Omental fat pad (tissue), 4 donors: ENCODE measurements around the gene DDB1. TPM values are rescaled to one million over a fixed set of nuclear protein-coding genes. Genes with fewer than 3 reads are reported as not detected.

Experiments
- ATAC-seq: fragments of 150-250 bp; one replicate; pipeline ENCODE4 v1.9.1; 2016; ENCODE audit warnings: mild to moderate bottlenecking, moderate library complexity; ENCODE audit not compliant: low FRiP score
- DNase-seq: peaks from one replicate; pipeline ENCODE4 v3.0.0-alpha.2; 2019; ENCODE audit warnings: low spot score
- CTCF ChIP-seq, 3 donors: fragments of 450-650 bp; IDR thresholded peaks; one replicate each; pipeline ENCODE4 v1.5.1; 2016 to 2017; ENCODE audit warnings: antibody characterized with exemption in 3 of 3, mild to moderate bottlenecking in 3 of 3, moderate library complexity in 2 of 3
- total RNA-seq, 4 donors: library from RNA; depleted of rRNA; stranded (reverse); fragments of >200 nt; gene quantifications; one replicate each; pipeline ENCODE4 v1.1.0, GENCODE V29; 2016

DDB1 gene
- total RNA-seq: 100 to 1,000 TPM; 127 to 182 (median 155) TPM

GRCh38 chr11:61332797-61333549 is at the start of gene DDB1, which contains the start of gene TKFC:
Gene DDB1, minus strand, starts transcription at chr11:61333105. Its CDS starts 137 bp downstream, at chr11:61332968.
Gene TKFC, plus strand, starts transcription at chr11:61333228. Its CDS starts 1,501 bp downstream, at chr11:61334729.
- TF ChIP-seq CTCF (IDR thresholded peaks at IDR 0.05): no peak
- ATAC-seq (peak; percentile 95), DNase-seq (peak; percentile 86)

GRCh38 chr11:61380884-61381283 is 48.0 kb upstream of the DDB1 start:
- no peak for ATAC-seq
- no peak for TF ChIP-seq CTCF (IDR thresholded peaks at IDR 0.05)
- no peak for DNase-seq

DNA sequence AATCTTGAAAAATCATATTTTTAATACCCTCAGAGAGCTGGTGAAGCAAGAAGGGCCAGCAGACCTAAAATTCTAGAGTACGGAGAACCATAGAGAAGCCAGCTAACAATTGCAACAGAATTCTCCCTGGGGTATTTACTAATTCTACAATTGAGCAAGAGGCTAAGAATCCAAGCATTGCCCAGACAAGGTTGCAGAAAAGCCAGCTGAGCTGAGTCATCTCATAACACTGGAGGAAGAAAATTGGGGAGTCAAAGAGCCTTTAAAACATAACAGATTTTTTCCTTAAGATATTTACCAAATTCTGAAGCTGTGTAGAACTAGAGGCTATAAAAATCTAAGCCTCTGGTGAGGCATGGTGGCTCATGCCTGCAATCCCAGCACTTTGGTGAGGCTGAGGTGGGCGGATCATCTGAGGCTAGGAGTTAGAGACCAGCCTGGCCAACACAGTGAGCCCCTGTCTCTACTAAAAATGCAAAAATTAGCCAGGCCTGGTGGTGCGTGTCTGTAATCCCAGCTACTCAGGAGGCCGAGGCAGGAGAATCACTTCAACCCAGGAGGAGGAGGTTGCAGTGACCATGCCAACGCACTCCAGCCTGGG is 45.9 kb upstream of the DDB1 start:
- ATAC-seq (peak; percentile 88), DNase-seq (no peak)
- TF ChIP-seq CTCF (IDR thresholded peaks at IDR 0.05): no peak

- no peak for ATAC-seq
- TF ChIP-seq CTCF (IDR thresholded peaks at IDR 0.05): no peak
- no peak for DNase-seq
Measured at GRCh38 chr11:61377461-61378160, 44.7 kb upstream of the DDB1 start.

DNA sequence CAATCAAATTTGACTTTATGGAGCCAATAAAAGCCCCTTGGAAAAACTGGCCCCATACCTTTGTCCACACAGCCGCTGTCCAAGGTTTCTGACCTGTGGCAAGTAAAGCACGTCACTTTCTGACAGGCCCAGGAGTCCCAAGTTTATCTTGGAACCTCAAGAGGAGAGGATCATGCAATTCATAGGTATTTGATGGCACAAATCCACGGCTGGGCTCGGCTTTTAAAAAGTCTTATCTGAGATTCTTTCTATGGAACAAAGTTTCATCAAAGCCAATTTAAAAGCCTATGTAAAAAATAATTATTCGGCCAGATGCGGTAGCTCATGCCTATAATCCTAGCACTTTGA is 42.8 kb upstream of the DDB1 start:
- no peak for TF ChIP-seq CTCF (IDR thresholded peaks at IDR 0.05)
- DNase-seq (no peak), ATAC-seq (no peak)

DNA sequence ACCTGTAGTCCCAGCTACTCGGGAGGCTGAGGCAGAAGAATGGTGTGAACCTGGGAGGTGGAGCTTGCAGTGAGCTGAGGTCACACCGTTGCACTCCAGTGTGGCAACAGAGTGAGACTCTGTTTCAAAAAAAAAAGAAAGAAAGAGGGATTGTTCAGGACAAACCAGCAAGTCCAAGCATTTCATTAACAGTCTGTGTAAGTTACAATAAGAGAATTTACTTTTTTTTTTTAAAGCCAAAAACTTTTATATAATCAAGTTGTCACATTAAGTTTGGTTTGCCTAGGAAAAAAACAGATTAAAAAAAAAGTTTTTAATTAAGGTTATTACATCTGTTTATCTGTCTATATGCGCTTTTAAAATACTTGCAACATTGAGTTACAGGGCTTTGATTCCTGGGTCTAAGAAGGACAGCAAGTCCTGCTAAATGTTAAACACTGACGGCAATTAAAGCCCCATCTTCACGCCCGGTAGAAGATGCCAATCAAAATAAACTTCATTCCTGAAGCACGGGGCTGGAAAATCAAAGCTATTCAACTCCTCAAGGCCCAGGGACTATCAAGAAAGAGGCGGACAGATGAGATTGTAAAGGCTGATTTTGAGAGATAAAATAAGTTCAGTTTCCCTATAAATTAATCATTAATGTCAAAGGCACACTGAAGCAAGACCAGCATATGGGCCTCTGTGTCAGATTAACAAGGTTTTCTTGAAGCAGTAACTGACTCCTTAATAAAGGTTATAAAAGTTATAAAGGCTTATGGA is 39.9 kb upstream of the DDB1 start:
- no peak for ATAC-seq
- no peak for DNase-seq
- TF ChIP-seq CTCF (IDR thresholded peaks at IDR 0.05): no peak
